ENCODE data around the gene ADRA1B. TPM values are rescaled to one million over a fixed set of nuclear protein-coding genes. Genes with fewer than 3 reads are reported as not detected.

The ADRA1B gene
- total and polyA plus RNA-seq, 8 donors = 0.18 to 9.3 (median 0.25) TPM; not detected in 3

DNA sequence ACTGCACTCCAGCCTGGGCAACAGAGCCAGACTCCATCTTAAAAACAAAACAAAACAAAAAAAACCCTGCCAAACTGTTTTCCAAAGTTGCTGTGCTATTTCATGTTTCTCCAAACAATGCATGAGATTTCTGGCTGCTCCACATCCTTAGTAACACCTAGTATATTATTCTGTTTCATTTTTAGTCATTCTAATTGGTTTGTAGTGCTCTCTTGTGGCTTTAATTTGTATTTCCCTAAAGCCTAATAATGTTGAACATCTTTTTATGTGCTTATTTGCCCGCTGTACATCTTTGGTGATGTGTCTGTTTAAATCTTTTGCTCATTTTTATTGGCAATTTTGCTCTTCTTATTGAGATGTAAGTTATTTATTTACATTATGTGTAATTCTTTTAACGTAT lies 74.2 kb downstream of the ADRA1B start:
- TF ChIP-seq, protein P1, sequence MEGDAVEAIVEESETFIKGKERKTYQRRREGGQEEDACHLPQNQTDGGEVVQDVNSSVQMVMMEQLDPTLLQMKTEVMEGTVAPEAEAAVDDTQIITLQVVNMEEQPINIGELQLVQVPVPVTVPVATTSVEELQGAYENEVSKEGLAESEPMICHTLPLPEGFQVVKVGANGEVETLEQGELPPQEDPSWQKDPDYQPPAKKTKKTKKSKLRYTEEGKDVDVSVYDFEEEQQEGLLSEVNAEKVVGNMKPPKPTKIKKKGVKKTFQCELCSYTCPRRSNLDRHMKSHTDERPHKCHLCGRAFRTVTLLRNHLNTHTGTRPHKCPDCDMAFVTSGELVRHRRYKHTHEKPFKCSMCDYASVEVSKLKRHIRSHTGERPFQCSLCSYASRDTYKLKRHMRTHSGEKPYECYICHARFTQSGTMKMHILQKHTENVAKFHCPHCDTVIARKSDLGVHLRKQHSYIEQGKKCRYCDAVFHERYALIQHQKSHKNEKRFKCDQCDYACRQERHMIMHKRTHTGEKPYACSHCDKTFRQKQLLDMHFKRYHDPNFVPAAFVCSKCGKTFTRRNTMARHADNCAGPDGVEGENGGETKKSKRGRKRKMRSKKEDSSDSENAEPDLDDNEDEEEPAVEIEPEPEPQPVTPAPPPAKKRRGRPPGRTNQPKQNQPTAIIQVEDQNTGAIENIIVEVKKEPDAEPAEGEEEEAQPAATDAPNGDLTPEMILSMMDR (IDR thresholded peaks at IDR 0.05) = no peak
- TF ChIP-seq POLR2A (IDR thresholded peaks at IDR 0.05) (no peak), EP300 (IDR thresholded peaks at IDR 0.05) (no peak), POLR2AphosphoS5 (IDR thresholded peaks at IDR 0.05) (no peak)
- intact Hi-C loops (cut with DNase I; ENCODE audit: low total_unique reads) = no loop called here

DNA sequence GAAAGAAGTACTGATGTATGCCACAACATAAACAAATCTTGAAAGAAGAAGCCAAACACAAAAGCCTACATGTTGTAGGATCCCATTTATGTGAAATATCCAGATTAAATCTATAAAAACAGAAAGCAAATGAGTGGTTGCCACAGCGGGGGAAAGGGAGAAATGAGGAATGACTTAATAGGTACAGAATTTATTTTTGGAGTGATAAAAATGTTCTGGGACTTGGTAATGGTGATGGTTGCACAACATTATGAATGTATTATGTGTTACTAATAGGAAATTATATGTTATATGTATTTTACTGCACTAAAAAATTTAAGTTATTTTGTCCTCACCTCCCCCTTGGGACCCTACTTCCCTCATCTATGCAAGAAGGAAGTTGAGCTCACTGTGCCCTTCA lies 76.3 kb downstream of the ADRA1B start:
- intact Hi-C loops (cut with DNase I; ENCODE audit: low total_unique reads) = no loop called here
- whole genome bisulfite sequencing, 5 donors = 86 to 98% (median 88%) methylated on average over 1 of the region's 1 CpG
- TF ChIP-seq, protein P1 (IDR thresholded peaks at IDR 0.05) = no peak
- TF ChIP-seq POLR2A (IDR thresholded peaks at IDR 0.05) (no peak), EP300 (IDR thresholded peaks at IDR 0.05) (no peak), POLR2AphosphoS5 (IDR thresholded peaks at IDR 0.05) (no peak)
- Histone ChIP-seq H3K27me3 (peaks cover 0 to 36% (median 0%) of the 10 kb centered on the region in 3 donors), H3K27ac (no peak overlapping the region), H3K9me3 (peaks cover 6 to 15% (median 10%) of the 10 kb centered on the region in 4 donors), H3K4me1 (peaks cover 0 to 2% (median under 1%) of the 10 kb centered on the region in 4 donors), H3K4me3 (no peak overlapping the region), H3K36me3 (no peaks in the 10 kb centered on the region)
- DNase-seq = no peak

More for the DNA sequence above, 74.2 kb downstream of the ADRA1B start:
- Histone ChIP-seq H3K9me3 (peaks cover 6 to 15% (median 10%) of the 10 kb centered on the region in 4 donors), H3K36me3 (no peaks in the 10 kb centered on the region), H3K4me3 (no peak overlapping the region), H3K4me1 (peaks cover 0 to 13% (median 9%) of the 10 kb centered on the region in 4 donors), H3K27me3 (peaks cover 0 to 47% (median 0%) of the 10 kb centered on the region in 3 donors), H3K27ac (no peak overlapping the region)
- 72 to 85% (median 79%) methylated on average over 2 of the region's 2 CpGs for WGBS, 5 donors
- no peak for DNase-seq

DNA sequence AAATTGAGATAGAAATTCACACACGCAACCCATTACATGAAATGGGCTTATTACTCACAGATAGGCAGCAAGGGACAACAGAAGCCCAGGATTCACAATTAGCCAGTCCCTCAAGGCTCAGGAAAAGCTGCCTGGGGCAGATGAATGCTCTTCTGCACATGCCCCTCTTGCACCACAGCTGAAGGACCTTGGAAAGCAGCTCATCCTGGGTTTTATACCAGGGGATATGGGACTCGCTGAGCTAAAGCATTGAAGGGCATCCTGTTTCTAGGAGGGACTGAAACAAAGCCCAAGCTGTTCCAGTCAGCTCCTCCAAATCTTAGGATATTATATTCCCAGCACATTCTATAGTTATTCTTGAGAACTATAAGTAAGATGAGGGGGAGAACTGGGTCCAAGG lies 76.9 kb downstream of the ADRA1B start:
- no peaks in the 10 kb centered on the region for H3K36me3 ChIP-seq
- TF ChIP-seq POLR2AphosphoS5 (IDR thresholded peaks at IDR 0.05) (no peak), POLR2A (IDR thresholded peaks at IDR 0.05) (no peak)
- TF ChIP-seq, protein P1 (IDR thresholded peaks at IDR 0.05) = no peak
- peaks cover 0 to 32% (median 0%) of the 10 kb centered on the region in 3 donors for H3K27me3 ChIP-seq
- H3K27ac ChIP-seq = no peak overlapping the region
- intact Hi-C loops (cut with DNase I; ENCODE audit: low total_unique reads) = no loop called here
- no peak for DNase-seq
- peaks cover 6 to 15% (median 10%) of the 10 kb centered on the region in 4 donors for H3K9me3 ChIP-seq
- H3K4me3 ChIP-seq = no peak overlapping the region
- WGBS, 5 donors = 95 to 100% (median 95%) methylated on average over 2 of the region's 2 CpGs
- no peaks in the 10 kb centered on the region for H3K4me1 ChIP-seq

DNA sequence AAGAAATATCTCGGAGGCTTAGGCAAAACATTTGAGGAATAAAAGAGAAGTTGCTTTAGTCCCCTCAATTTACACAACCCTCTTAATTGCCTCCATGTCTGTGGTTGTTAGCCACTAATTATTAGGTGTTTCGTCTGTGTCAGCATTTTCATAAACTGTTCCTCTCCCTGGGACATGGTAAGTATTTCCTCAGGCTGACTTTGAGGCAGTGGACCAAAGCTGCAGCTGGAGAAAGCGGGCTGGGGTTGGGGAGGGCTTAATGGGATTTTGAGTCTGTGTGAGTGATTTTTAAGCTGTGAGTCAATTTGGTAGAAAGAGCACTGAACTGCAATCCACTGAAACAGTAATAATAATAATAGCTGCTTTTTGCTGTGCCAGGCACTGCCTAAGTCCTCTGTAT lies 79.6 kb downstream of the ADRA1B start:
- Histone ChIP-seq H3K27me3 (peaks cover 0 to 18% (median 0%) of the 10 kb centered on the region in 3 donors), H3K36me3 (no peaks in the 10 kb centered on the region), H3K4me3 (no peak overlapping the region), H3K9me3 (peaks cover 6 to 15% (median 10%) of the 10 kb centered on the region in 4 donors), H3K27ac (no peak overlapping the region), H3K4me1 (no peaks in the 10 kb centered on the region)
- TF ChIP-seq POLR2AphosphoS5 (IDR thresholded peaks at IDR 0.05) (no peak), EP300 (IDR thresholded peaks at IDR 0.05) (no peak), POLR2A (IDR thresholded peaks at IDR 0.05) (no peak)
- TF ChIP-seq, protein P1 (IDR thresholded peaks at IDR 0.05) = no peak
- 66 to 81% (median 73%) methylated on average over 3 of the region's 3 CpGs for WGBS, 5 donors
- intact Hi-C loops (cut with DNase I; ENCODE audit: low total_unique reads) = no loop called here
- DNase-seq = no peak

Data from stomach (tissue), 9 donors.